22Rv1 (cell line): ENCODE results near the gene ZNF554.

Experiments used
- CTCF ChIP-seq: fragments of 450-650 bp; IDR thresholded peaks from 2 replicates; pipeline ENCODE4 v1.5.1; 2017; ENCODE audit warnings: mild to moderate bottlenecking
- ZFX ChIP-seq: fragments of 450-650 bp; IDR thresholded peaks from 2 replicates; pipeline ENCODE4 v1.6.1; 2017; ENCODE audit warnings: antibody characterized with exemption, borderline replicate concordance

- TF ChIP-seq CTCF (no peak), ZFX (no peak)
These were observed 32.6 kb upstream of the ZNF554 start for GRCh38 chr19:2787115-2787514.
